ENCODE measurements around the gene SOX13. TPM values are rescaled to one million over a fixed set of nuclear protein-coding genes. Genes with fewer than 3 reads are reported as not detected.

SOX13 gene
- total and polyA plus RNA-seq, 2 of the 4 experiments (the other 2 are of a cell fraction): 0.54 to 3.5 TPM

GRCh38 chr1:204157962-204158361 is 85.0 kb downstream of the SOX13 start:
- no peak overlapping the region for H3K56ac ChIP-seq (ENCODE audit: extremely low read depth, insufficient read depth, low read length)
- no peak overlapping the region for H3K18ac ChIP-seq (ENCODE audit: low read depth, low read length)
- WGBS, 2 experiments (ENCODE audit: extremely low coverage in 2 of 2, insufficient read length in 1 of 2): 36% methylated on average over 6 of the region's 6 CpGs; no CpG with 5 or more reads in 1 of the 2 experiments
- no TSS peak for BruUV-seq (replicated peaks)
- peaks cover 10% of the 10 kb centered on the region; the same call in 1 of the 2 replicates for H3K27me3 ChIP-seq (ENCODE audit: control insufficient read depth, insufficient read depth, low read length)
- H3K79me1 ChIP-seq (ENCODE audit: low read depth in 1 of 2, low read length in 2 of 2): no peaks in the 10 kb centered on the region
- no peak overlapping the region for H2BK20ac ChIP-seq (ENCODE audit: low read depth, low read length)
- H4K20me1 ChIP-seq (ENCODE audit: insufficient read depth, low read length): no peaks in the 10 kb centered on the region
- H3K27ac ChIP-seq (ENCODE audit: insufficient read depth, low read length): no peak overlapping the region
- no peaks in the 10 kb centered on the region for H3K4me1 ChIP-seq (ENCODE audit: control insufficient read depth, insufficient read depth, low read length)
- no peak overlapping the region for H3K14ac ChIP-seq (replicated peaks; ENCODE audit: low read depth, low read length)
- in situ Hi-C loops (cut with MboI; ENCODE audit: low sequenced_read_pairs): loop anchor here (5.0 kb wide), 1 partner anchor 204 kb away; no protein-coding TSS in a partner anchor
- ChIA-PET CTCF (no interaction called here), POLR2A (ENCODE audit: unreplicated experiment) (no interaction called here)
- no peaks in the 10 kb centered on the region for H3K36me3 ChIP-seq (ENCODE audit: control insufficient read depth, insufficient read depth, low read length)
- no peak overlapping the region for H2BK15ac ChIP-seq (ENCODE audit: low read depth, low read length)
- no peak overlapping the region for H4K5ac ChIP-seq (ENCODE audit: low read depth, low read length)
- no peak overlapping the region for H3K4me3 ChIP-seq (ENCODE audit: insufficient read depth, low read depth, low read length)
- DNase-seq (no peak), ATAC-seq (ENCODE audit: low read depth) (no peak)
- no peak overlapping the region for H2AK9ac ChIP-seq (replicated peaks; ENCODE audit: low read depth, low read length, poor library complexity)
- intact Hi-C loops (cut with micrococcal nuclease): no loop called here
- H3K9ac ChIP-seq (ENCODE audit: low read depth, low read length): no peak overlapping the region
- no peaks in the 10 kb centered on the region for H3K9me3 ChIP-seq (ENCODE audit: control insufficient read depth, insufficient read depth, low read length)
- TF ChIP-seq CEBPB (IDR thresholded peaks at IDR 0.05; ENCODE audit: low read depth, low read length) (no peak), SMC3 (IDR thresholded peaks at IDR 0.05; ENCODE audit: low read depth, low read length) (no peak), MAFK (IDR thresholded peaks at IDR 0.05; ENCODE audit: low read depth, low read length) (no peak), RFX5 (IDR thresholded peaks at IDR 0.05; ENCODE audit: low read depth, low read length) (no peak), FOS (IDR thresholded peaks at IDR 0.05; ENCODE audit: low read depth, low read length) (no peak), NFE2L2 (IDR thresholded peaks at IDR 0.05; ENCODE audit: low read depth, low read length) (no peak)
- dilution Hi-C loops (cut with HindIII; ENCODE audit: low sequenced_read_pairs, unreplicated experiment): loop anchor here (25.0 kb wide), 1 partner anchor 229 kb away; no protein-coding TSS in a partner anchor
- H4K8ac ChIP-seq (ENCODE audit: low read depth in 2 of 2, low read length in 2 of 2): no peak overlapping the region
- no peak overlapping the region for H2AFZ ChIP-seq (replicated peaks; ENCODE audit: low read length, poor library complexity)
- no peak overlapping the region for H3K4me2 ChIP-seq (ENCODE audit: low read depth, low read length)
- no peak overlapping the region for H3K23ac ChIP-seq (ENCODE audit: low read depth, low read length)
- no peak overlapping the region for H2BK5ac ChIP-seq (ENCODE audit: low read depth, low read length, poor library complexity, severe bottlenecking)
- peaks cover under 1% of the 10 kb centered on the region; the same call in 1 of the 2 replicates for H3K9me1 ChIP-seq (ENCODE audit: insufficient read depth, low read length)
- H2AK5ac ChIP-seq (ENCODE audit: low read depth, low read length): no peak overlapping the region
- H2BK120ac ChIP-seq (ENCODE audit: low read depth, low read length): no peak overlapping the region
- H4K91ac ChIP-seq (ENCODE audit: insufficient read depth, low read depth, low read length): no peak overlapping the region
- H3K4ac ChIP-seq (ENCODE audit: low read depth, low read length): no peak overlapping the region
